Renal cortex interstitium (tissue), 11 donors: ENCODE data around the gene SHISAL1. TPM values are rescaled to one million over a fixed set of nuclear protein-coding genes. Genes with fewer than 3 reads are reported as not detected.
"Not testable (repeated sequence)": the region's sequence is repeated elsewhere in the genome, so short reads cannot be mapped to it uniquely, and the experiment has no call there.

Experiments
- DNase-seq, 11 donors: peaks; one replicate each; pipeline ENCODE4 v3.0.0-alpha.2; 2013; ENCODE audit warnings: low read depth in 9 of 11, low spot score in 4 of 11; ENCODE audit errors: extremely low read depth in 1 of 11
- polyA plus RNA-seq, 3 donors: library from polyadenylated mRNA; unstranded; fragments of 120-200 nt; gene quantifications; one replicate each; pipeline ENCODE4 v1.2.1, GENCODE V29; 2013; ENCODE audit not compliant: insufficient read length in 3 of 3

Gene SHISAL1
- polyA plus RNA-seq, 3 donors = 2.3 to 3.3 (median 2.8) TPM

GRCh38 chr22:44330744-44331660, 18.3 kb upstream of the SHISAL1 start:
- DNase-seq = no peak

- DNase-seq = no peak
Measured at GRCh38 chr22:44330188-44330743, 17.5 kb upstream of the SHISAL1 start.

GRCh38 chr22:44329179-44329796, 16.5 kb upstream of the SHISAL1 start:
- no peak for DNase-seq

GRCh38 chr22:44328762-44329161, 16.0 kb upstream of the SHISAL1 start:
- DNase-seq = no peak

- DNase-seq = no peak
Measured at GRCh38 chr22:44328326-44328725, 15.6 kb upstream of the SHISAL1 start.

- no peak for DNase-seq
Measured at GRCh38 chr22:44326491-44326885, 13.7 kb upstream of the SHISAL1 start.

GRCh38 chr22:44325718-44326490, 13.2 kb upstream of the SHISAL1 start:
- no peak for DNase-seq

- DNase-seq = not testable (repeated sequence)
Measured at GRCh38 chr22:44323140-44323790, 10.5 kb upstream of the SHISAL1 start.

- DNase-seq = no peak
Measured at GRCh38 chr22:44319685-44320084, 6.9 kb upstream of the SHISAL1 start.

- DNase-seq = no peak
Measured at GRCh38 chr22:44318751-44319150, 6.0 kb upstream of the SHISAL1 start.

- DNase-seq = no peak
Measured at GRCh38 chr22:44317886-44318637, 5.3 kb upstream of the SHISAL1 start.

GRCh38 chr22:44317123-44317444, 4.3 kb upstream of the SHISAL1 start:
- no peak for DNase-seq

- no peak for DNase-seq
Measured at GRCh38 chr22:44316393-44317122, 3.8 kb upstream of the SHISAL1 start.

GRCh38 chr22:44314425-44315067, 1.8 kb upstream of the SHISAL1 start:
- DNase-seq = no peak

- no peak for DNase-seq
Measured at GRCh38 chr22:44313385-44314006, 745 bp upstream of the SHISAL1 start.

GRCh38 chr22:44311855-44312170, 938 bp downstream of the SHISAL1 start:
- DNase-seq = no peak
